Caco-2 (cell line): ENCODE measurements around the gene KCTD15. TPM values are rescaled to one million over a fixed set of nuclear protein-coding genes. Genes with fewer than 3 reads are reported as not detected.

Source experiments
- BruUV-seq: library from RNA; stranded (reverse); fragments of 400-500 nt; replicated peaks from 2 replicates; lab custom pipeline; 2021; lab: Mats Ljungman, UMichigan
- CTCF ChIA-PET: fragments of 300-600 bp; sonication (Branson Sonifier 250); formaldehyde crosslinking; loops from one replicate; lab custom pipeline; 2022; ENCODE audit warnings: antibody characterized with exemption; lab: Charles Lee
- POLR2A ChIA-PET: fragments of 300-600 bp; sonication (Branson Sonifier 250); formaldehyde crosslinking; loops from one replicate; lab custom pipeline; 2022; ENCODE audit warnings: antibody characterized with exemption; lab: Charles Lee
- DNase-seq, 2 experiments: peaks; one replicate each; pipeline versions ENCODE4 v3.0.0 to v3.0.0-alpha.2; 2020 to 2022
- H3K27me3 ChIP-seq: replicated peaks from 2 replicates; pipeline ENCODE4 v1.6.0; 2011; ENCODE audit warnings: low read length; ENCODE audit not compliant: control insufficient read depth, insufficient read depth
- H3K36me3 ChIP-seq: 2 replicates; pipeline ENCODE4 v1.5.1; 2011; ENCODE audit warnings: low read length; ENCODE audit not compliant: control insufficient read depth, insufficient read depth
- H3K4me1 ChIP-seq: fragments of 250-450 bp; sonication (Bioruptor Pico); 2 replicates; pipeline ENCODE4 v1.5.1; 2020; ENCODE audit warnings: mild to moderate bottlenecking
- H3K4me3 ChIP-seq: 2 replicates; pipeline ENCODE4 v1.5.1; 2011; ENCODE audit warnings: low read depth, mild to moderate bottlenecking, control low read depth, low read length
- H3K9me3 ChIP-seq: fragments of 250-450 bp; sonication (Bioruptor Pico); 2 replicates; pipeline ENCODE4 v1.5.1; 2020; ENCODE audit warnings: mild to moderate bottlenecking, moderate library complexity
- H3K27ac Mint-ChIP-seq: one replicate; pipeline ENCODE4 v1.8.0; 2022; ENCODE audit warnings: mixed read lengths; ENCODE audit not compliant: unreplicated experiment
- H3K27me3 Mint-ChIP-seq: one replicate; pipeline ENCODE4 v1.8.0; 2022; ENCODE audit warnings: mixed read lengths; ENCODE audit not compliant: insufficient read depth, unreplicated experiment
- H3K36me3 Mint-ChIP-seq: one replicate; pipeline ENCODE4 v1.8.0; 2022; ENCODE audit warnings: mild to moderate bottlenecking, mixed read lengths; ENCODE audit not compliant: insufficient read depth, unreplicated experiment
- H3K4me1 Mint-ChIP-seq: one replicate; pipeline ENCODE4 v1.8.0; 2022; ENCODE audit warnings: low read depth, mixed read lengths; ENCODE audit not compliant: unreplicated experiment
- H3K4me3 Mint-ChIP-seq: one replicate; pipeline ENCODE4 v1.8.0; 2022; ENCODE audit warnings: mild to moderate bottlenecking, moderate library complexity, mixed read lengths; ENCODE audit not compliant: unreplicated experiment
- H3K9me3 Mint-ChIP-seq: one replicate; pipeline ENCODE4 v1.8.0; 2022; ENCODE audit warnings: mixed read lengths; ENCODE audit not compliant: unreplicated experiment
- intact Hi-C: fragments of 100-400 bp; cut with micrococcal nuclease; formaldehyde crosslinking; loops from one replicate; pipeline ENCODE4 v1.10.0; 2022; ENCODE audit not compliant: unreplicated experiment
- total RNA-seq: library from RNA; stranded (reverse); gene quantifications from 2 replicates; pipeline ENCODE4 v1.2.3, GENCODE V29; 2022
- TF ChIP-seq, protein P1 (sequence below), 2 experiments: fragments of 200-600 bp in 1 of 2; IDR thresholded peaks; 1 replicate in 1 of 2; 2 replicates in 1 of 2; pipeline versions ENCODE4 v1.5.1 to v1.8.0; 2011 to 2022; ENCODE audit warnings: antibody characterized with exemption in 1 of 2, control low read depth in 1 of 2, inconsistent platforms in 1 of 2, low read depth in 1 of 2, low read length in 1 of 2, mild to moderate bottlenecking in 1 of 2, moderate library complexity in 1 of 2; ENCODE audit not compliant: insufficient read depth in 1 of 2, severe bottlenecking in 1 of 2, unreplicated experiment in 1 of 2

The KCTD15 gene
- total RNA-seq, 1 experiment from 2014 or later, result 34.6 TPM

DNA sequence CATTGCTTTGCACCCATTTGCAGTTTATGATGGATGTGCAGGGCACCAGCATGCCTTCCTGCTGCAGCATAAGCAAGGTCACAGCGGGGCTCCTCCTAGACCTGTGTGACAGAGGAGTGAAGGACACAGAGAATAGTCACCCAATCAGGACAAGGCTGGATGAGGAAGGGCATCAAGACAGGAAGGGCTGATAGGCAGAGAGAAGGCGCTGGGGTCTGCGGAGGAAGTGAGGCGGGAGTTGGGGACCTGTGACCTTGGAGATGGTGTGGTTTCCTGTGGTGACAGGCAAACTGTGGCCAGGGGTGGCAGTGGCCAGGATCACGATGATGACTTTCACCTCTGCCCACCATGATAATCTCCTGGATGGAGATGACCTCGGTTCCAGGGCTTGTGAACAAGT, 16.4 kb upstream of the KCTD15 start:
- Histone ChIP-seq H3K36me3 (no peaks in the 10 kb centered on the region), H3K4me3 (no peak overlapping the region), H3K4me1 (no peaks in the 10 kb centered on the region), H3K27me3 (no peaks in the 10 kb centered on the region; the same call in 1 of the 2 replicates), H3K9me3 (no peaks in the 10 kb centered on the region)
- Mint-ChIP-seq H3K36me3 (peaks cover 5% of the 10 kb centered on the region), H3K27ac (no peak overlapping the region), H3K9me3 (no peaks in the 10 kb centered on the region), H3K4me1 (peaks cover 14% of the 10 kb centered on the region), H3K4me3 (no peak overlapping the region), H3K27me3 (peaks cover 31% of the 10 kb centered on the region)
- no peak for DNase-seq
- BruUV-seq, result no TSS peak
- ChIA-PET CTCF (interaction anchor here (3.5 kb wide), 1 partner anchor 316 kb away, joined by 89 read pairs; no protein-coding TSS in a partner anchor), POLR2A (no interaction called here)
- TF ChIP-seq, protein P1, sequence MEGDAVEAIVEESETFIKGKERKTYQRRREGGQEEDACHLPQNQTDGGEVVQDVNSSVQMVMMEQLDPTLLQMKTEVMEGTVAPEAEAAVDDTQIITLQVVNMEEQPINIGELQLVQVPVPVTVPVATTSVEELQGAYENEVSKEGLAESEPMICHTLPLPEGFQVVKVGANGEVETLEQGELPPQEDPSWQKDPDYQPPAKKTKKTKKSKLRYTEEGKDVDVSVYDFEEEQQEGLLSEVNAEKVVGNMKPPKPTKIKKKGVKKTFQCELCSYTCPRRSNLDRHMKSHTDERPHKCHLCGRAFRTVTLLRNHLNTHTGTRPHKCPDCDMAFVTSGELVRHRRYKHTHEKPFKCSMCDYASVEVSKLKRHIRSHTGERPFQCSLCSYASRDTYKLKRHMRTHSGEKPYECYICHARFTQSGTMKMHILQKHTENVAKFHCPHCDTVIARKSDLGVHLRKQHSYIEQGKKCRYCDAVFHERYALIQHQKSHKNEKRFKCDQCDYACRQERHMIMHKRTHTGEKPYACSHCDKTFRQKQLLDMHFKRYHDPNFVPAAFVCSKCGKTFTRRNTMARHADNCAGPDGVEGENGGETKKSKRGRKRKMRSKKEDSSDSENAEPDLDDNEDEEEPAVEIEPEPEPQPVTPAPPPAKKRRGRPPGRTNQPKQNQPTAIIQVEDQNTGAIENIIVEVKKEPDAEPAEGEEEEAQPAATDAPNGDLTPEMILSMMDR (IDR thresholded peaks at IDR 0.05; ENCODE audit: insufficient read depth in 1 of 2, low read depth in 1 of 2, low read length in 1 of 2, severe bottlenecking in 1 of 2, unreplicated experiment in 1 of 2), result no peak
- intact Hi-C loops, result no loop called here

GRCh38 chr19:33780746-33781145, 15.9 kb upstream of the KCTD15 start:
- H3K27me3 ChIP-seq, result no peaks in the 10 kb centered on the region; the same call in 1 of the 2 replicates
- CTCF ChIA-PET, result no interaction called here
- H3K4me3 Mint-ChIP-seq, result no peak overlapping the region

DNA sequence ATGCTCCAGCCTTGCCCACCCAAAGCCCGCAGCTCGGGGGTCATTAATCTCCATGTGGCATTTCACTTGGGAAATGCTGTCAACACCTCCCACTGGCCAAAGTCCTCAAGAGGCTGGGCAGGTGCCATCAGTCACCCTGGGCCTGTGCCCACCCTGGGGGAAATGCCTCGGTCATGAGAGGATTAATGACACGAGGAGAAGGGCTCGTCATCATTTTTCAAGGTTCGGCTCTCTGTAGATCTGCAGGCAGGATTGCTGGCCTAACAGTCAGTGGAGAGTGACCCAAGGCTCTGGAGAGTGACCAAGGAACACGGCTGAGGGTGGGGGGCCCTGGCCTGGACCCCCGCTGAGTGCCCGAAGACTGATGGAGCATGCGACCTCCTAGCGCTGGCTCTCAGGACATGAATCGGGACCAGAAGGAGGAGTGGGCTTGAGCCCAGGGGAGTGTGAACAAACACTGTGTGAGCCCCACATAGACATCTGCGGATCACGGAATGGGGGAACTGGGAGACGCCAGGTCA, 15.2 kb upstream of the KCTD15 start:
- CTCF ChIA-PET, result no interaction called here
- H3K36me3 Mint-ChIP-seq, result peaks cover 5% of the 10 kb centered on the region
- H3K4me1 Mint-ChIP-seq, result peaks cover 14% of the 10 kb centered on the region
- no peak overlapping the region for H3K4me3 Mint-ChIP-seq
- TF ChIP-seq, protein P1 (IDR thresholded peaks at IDR 0.05; ENCODE audit: insufficient read depth in 1 of 2, low read depth in 1 of 2, low read length in 1 of 2, severe bottlenecking in 1 of 2, unreplicated experiment in 1 of 2), result no peak
- Histone ChIP-seq H3K36me3 (no peaks in the 10 kb centered on the region), H3K4me3 (no peak overlapping the region), H3K9me3 (no peaks in the 10 kb centered on the region), H3K27me3 (no peaks in the 10 kb centered on the region; the same call in 1 of the 2 replicates), H3K4me1 (no peaks in the 10 kb centered on the region)
- H3K27me3 Mint-ChIP-seq, result peaks cover 34% of the 10 kb centered on the region
- intact Hi-C loops, result no loop called here
- no peak overlapping the region for H3K27ac Mint-ChIP-seq
- no peak for DNase-seq
- POLR2A ChIA-PET, result no interaction called here
- no peaks in the 10 kb centered on the region for H3K9me3 Mint-ChIP-seq
- BruUV-seq, result no TSS peak

More at GRCh38 chr19:33780746-33781145, 15.9 kb upstream of the KCTD15 start:
- POLR2A ChIA-PET, result no interaction called here
- BruUV-seq, result no TSS peak
- intact Hi-C loops, result no loop called here
- Histone ChIP-seq H3K4me3 (no peak overlapping the region), H3K9me3 (no peaks in the 10 kb centered on the region), H3K4me1 (no peaks in the 10 kb centered on the region), H3K36me3 (no peaks in the 10 kb centered on the region)
- TF ChIP-seq, protein P1 (IDR thresholded peaks at IDR 0.05; ENCODE audit: insufficient read depth in 1 of 2, low read depth in 1 of 2, low read length in 1 of 2, severe bottlenecking in 1 of 2, unreplicated experiment in 1 of 2), result no peak
- H3K9me3 Mint-ChIP-seq, result no peaks in the 10 kb centered on the region
- DNase-seq, result no peak
- peaks cover 32% of the 10 kb centered on the region for H3K27me3 Mint-ChIP-seq
- H3K36me3 Mint-ChIP-seq, result peaks cover 5% of the 10 kb centered on the region
- H3K27ac Mint-ChIP-seq, result no peak overlapping the region
- peaks cover 14% of the 10 kb centered on the region for H3K4me1 Mint-ChIP-seq
